ENCODE data around the gene CDIPT.

CDIPT gene

DNA sequence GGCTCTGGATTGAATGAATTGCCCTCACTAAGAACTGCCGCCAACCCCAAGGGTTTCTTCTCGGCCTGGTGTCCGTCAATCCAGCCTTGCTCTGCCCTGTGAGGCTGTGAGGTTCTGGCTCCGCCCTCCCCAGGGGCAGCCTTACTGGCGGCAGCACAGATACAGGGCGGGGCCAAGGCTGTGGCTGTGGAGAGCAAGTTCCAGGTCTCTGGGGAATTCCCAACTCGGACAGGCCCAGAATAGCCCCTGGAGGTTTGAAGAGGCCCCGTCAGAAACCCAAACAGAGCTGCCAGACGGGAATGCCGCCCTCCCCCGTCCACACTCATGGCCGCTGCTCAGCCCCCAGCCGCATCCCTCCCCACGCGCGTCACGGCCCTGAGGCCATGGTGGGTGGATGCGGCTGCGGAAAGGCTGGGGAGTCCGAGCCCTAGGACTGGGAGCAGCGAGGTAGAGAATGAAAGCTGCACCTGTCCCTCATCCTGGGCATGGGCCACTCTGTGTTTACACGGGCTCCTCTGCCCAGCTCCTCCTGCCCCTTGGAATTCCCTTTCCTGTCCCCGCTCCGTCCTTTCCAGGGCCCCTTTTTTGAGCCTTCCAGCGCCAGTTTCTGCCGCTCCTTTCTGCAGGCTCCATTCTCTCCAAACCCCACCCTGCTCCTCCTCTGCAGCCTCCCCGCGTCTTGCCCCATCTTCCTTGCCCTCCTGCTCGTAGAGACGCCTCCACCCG lies 51.7 kb downstream of the CDIPT start:
- DNase-seq (ENCODE audit: low read depth in 3 of 3): peak in 2 of 3 donors; percentile 63 to 81

DNA sequence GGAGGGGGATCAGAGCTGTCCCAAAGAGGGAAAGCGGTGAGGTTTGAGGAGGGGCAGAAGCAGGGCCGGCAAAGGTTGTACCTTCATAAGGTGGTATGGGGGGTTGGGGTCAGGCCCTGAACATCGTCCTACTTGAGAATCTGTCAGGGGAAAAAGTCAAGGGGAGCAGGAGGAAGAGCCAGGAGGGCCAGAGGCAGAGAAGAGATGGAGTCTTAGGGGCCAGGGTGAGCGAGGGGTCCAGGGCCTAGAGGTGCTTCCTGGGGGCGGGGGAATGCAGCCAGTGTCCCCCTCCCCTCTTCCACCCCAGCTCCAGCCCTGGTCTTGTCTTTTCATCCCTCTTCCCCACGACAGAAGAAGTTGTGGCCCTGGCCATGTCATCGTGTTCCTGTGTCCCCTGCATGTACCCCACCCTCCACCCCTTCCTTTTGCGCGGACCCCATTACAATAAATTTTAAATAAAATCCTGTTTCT lies 52.3 kb downstream of the CDIPT start:
- DNase-seq (ENCODE audit: low read depth in 3 of 3): no peak

DNA sequence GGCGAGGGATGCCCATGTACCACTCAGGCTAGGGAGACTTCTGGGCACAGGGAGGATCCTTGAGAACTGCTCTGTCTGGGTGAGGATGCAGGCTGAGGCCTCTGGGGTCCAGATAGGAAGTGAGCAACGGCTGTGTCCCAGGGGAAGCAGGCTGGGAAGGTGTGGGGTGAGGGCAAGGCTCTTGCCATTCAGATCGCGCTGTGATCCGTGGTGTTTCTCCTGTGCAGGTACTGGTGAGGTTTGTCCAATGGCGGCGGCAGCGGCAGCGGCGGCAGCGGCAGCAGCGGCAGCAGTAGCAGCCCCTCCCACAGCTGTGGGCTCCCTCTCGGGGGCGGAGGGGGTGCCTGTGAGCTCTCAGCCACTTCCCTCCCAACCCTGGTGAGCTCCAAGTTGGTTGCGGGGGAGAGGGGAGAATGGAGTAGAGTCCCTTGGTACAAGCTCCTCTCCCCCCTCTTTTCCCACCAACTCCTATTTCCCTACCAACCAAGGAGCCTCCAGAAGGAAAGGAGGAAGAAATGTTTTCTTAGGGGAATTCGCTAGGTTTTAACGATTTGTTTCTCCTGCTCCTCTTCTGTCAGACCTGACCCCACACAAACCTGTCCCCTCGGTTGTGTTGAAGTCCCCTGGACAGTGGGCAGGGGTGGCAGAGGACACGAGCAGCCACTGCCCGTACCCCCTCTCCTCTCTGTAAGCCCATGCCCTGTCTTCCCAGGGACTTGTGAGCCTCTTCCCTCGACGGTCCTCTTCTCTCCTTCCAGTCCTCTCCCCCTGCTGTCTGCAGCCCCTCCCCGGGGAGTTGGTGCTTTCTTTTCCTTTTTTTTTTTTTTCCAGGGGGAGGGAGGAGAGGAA lies 53.0 kb downstream of the CDIPT start:
- DNase-seq (ENCODE audit: low read depth in 3 of 3): no peak

DNA sequence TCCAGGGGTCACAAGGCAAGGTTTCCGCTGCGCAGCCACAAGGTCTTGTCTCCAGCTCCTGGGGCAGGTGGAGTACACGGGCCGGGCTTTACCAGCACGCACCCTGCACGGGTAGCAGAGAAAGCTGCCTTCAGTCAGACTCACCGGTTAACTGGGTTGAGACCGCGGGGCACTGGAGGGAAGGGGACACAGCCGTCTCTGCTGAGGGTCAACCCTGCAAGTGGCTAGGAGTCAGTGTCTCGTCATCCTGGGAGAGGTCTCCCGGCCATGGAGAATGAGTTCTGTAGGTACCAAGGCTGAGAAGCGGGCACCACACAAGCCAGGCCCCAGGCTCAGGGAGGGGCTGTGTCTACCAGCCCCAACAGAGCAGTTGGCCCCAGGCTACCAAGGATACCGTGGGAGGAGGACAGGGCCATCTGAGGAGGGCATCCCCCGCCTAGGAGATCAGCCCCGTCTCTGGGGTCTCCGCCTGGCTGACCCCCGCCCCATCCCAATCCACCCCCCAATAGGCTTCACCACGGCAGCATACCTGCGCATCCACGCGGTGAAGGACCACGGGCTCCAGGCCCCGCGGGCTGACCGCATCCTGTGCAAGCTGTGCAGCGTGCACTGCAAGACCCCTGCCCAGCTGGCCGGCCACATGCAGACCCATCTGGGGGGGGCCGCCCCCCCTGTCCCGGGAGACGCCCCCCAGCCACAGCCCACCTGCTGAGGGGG lies 53.8 kb downstream of the CDIPT start:
- no peak for DNase-seq (ENCODE audit: low read depth in 3 of 3)
